Tibial artery (tissue), 4 donors: ENCODE data around the gene DYNLL2.
"Not testable (repeated sequence)": the region's sequence is repeated elsewhere in the genome, so short reads cannot be mapped to it uniquely, and the experiment has no call there.

ENCODE experiments used
- DNase-seq, 2 donors: peaks; one replicate each; pipeline ENCODE4 v3.0.0-alpha.2; 2019
- H3K27ac ChIP-seq, 2 donors: fragments of 200-600 bp; sonication (generic) in 1 of 2; 1 replicate in 1 of 2; 2 replicates in 1 of 2; pipeline ENCODE4 v1.5.1; 2018 to 2019; ENCODE audit warnings: mild to moderate bottlenecking in 1 of 2
- H3K27me3 ChIP-seq, 2 donors: fragments of 200-600 bp; sonication (generic) in 1 of 2; one replicate each; pipeline versions ENCODE4 v1.5.1 to v1.6.0; 2016 to 2019
- H3K36me3 ChIP-seq, 3 donors: fragments of 200-600 bp; sonication (generic) in 2 of 3; one replicate each; pipeline ENCODE4 v1.5.1; 2016 to 2019; ENCODE audit warnings: mild to moderate bottlenecking in 2 of 3
- H3K4me1 ChIP-seq, 4 donors: fragments of 200-600 bp; sonication (generic) in 2 of 4; 1 replicate in 3 of 4; 2 replicates in 1 of 4; pipeline ENCODE4 v1.5.1; 2016 to 2019
- H3K4me3 ChIP-seq, 2 donors: fragments of 200-600 bp; sonication (generic) in 1 of 2; 1 replicate in 1 of 2; 2 replicates in 1 of 2; pipeline ENCODE4 v1.5.1; 2018 to 2019; ENCODE audit warnings: mild to moderate bottlenecking in 2 of 2
- H3K9me3 ChIP-seq, 3 donors: fragments of 200-600 bp; sonication (generic) in 1 of 3; one replicate each; pipeline ENCODE4 v1.5.1; 2016 to 2019
- intact Hi-C: fragments of 100-400 bp; cut with DNase I; formaldehyde crosslinking; loops from one replicate; pipeline ENCODE4 v1.15.0; 2023; ENCODE audit warnings: low total_unique reads
- TF ChIP-seq, protein P1 (sequence below), 2 experiments: fragments of 200-600 bp in 1 of 2; fragments of 450-650 bp in 1 of 2; IDR thresholded peaks; one replicate each; pipeline ENCODE4 v1.5.1; 2017 to 2019; ENCODE audit warnings: antibody characterized with exemption in 2 of 2, mild to moderate bottlenecking in 1 of 2, moderate library complexity in 1 of 2

The DYNLL2 gene

DNA sequence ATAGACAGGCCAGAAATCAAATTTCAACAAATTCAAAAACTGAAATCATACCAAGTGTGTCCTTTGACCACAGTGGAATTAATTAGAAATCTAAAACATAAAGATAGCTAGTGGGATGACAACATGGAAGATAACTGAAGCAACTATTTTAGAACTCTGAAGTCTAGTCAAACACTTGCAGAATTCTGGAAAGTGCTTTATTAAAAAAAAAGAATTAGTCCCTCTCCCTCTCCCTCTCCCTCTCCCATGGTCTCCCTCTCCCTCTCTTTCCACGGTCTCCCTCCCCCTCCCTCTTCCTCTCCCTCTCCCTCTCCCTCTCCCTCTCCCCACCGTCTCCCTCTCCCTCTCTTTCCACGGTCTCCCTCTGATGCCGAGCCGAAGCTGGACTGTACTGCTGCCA lies 58.3 kb downstream of the DYNLL2 start:
- Histone ChIP-seq H3K4me3 (no peak overlapping the region), H3K36me3 (no peaks in the 10 kb centered on the region), H3K27me3 (peaks cover 0 to 3% of the 10 kb centered on the region in 2 donors), H3K9me3 (peaks cover 0 to 16% (median 14%) of the 10 kb centered on the region in 3 donors), H3K27ac (no peak overlapping the region), H3K4me1 (no peaks in the 10 kb centered on the region)
- intact Hi-C loops: no loop called here
- TF ChIP-seq, protein P1, sequence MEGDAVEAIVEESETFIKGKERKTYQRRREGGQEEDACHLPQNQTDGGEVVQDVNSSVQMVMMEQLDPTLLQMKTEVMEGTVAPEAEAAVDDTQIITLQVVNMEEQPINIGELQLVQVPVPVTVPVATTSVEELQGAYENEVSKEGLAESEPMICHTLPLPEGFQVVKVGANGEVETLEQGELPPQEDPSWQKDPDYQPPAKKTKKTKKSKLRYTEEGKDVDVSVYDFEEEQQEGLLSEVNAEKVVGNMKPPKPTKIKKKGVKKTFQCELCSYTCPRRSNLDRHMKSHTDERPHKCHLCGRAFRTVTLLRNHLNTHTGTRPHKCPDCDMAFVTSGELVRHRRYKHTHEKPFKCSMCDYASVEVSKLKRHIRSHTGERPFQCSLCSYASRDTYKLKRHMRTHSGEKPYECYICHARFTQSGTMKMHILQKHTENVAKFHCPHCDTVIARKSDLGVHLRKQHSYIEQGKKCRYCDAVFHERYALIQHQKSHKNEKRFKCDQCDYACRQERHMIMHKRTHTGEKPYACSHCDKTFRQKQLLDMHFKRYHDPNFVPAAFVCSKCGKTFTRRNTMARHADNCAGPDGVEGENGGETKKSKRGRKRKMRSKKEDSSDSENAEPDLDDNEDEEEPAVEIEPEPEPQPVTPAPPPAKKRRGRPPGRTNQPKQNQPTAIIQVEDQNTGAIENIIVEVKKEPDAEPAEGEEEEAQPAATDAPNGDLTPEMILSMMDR (IDR thresholded peaks at IDR 0.05): no peak
- no peak for DNase-seq

DNA sequence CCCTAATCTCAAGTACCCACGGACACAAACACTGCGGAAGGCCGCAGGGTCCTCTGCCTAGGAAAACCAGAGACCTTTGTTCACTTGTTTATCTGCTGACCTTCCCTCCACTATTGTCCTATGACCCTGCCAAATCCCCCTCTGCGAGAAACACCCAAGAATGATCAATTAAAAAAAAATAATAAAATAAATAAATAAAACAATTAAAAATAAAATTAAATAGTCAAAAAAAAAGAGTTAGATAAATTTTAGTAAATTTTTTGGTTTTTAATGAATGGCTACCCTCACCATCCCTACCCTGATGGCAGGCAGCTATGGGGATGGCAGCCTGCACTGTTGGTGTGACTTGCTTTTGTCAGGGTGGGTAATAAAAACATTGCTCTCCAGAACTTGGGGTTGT lies 60.1 kb downstream of the DYNLL2 start:
- H3K27ac ChIP-seq, H3K4me3 ChIP-seq, H3K27me3 ChIP-seq, H3K4me1 ChIP-seq, H3K36me3 ChIP-seq, intact Hi-C loops, DNase-seq: not testable (repeated sequence)
- H3K9me3 ChIP-seq: peaks cover 0 to 16% (median 14%) of the 10 kb centered on the region in 3 donors

DNA sequence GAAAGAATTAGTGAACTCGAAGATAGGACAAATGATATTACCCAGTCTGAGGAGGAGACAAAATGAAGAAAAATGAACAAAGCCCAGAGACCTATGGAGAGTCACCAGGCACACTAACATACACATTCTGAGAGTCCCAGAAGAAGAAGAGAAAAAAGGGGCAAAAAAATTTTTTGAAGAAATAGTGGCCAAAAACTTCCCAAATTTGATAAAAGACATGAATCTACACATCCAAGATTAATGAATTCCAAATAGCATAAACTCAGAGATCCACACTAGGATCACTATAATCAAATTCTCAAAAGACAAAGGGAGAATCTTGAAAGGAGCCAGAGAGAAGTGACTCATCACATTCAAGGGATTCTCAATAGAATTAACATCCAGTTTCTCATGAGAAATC lies 61.6 kb downstream of the DYNLL2 start:
- H3K27me3 ChIP-seq: no peaks in the 10 kb centered on the region
- TF ChIP-seq, protein P1 (IDR thresholded peaks at IDR 0.05): no peak
- H3K4me3 ChIP-seq: no peak overlapping the region
- no peak for DNase-seq
- intact Hi-C loops: no loop called here
- H3K36me3 ChIP-seq: no peaks in the 10 kb centered on the region
- no peaks in the 10 kb centered on the region for H3K4me1 ChIP-seq
- peaks cover 0 to 16% (median 14%) of the 10 kb centered on the region in 3 donors for H3K9me3 ChIP-seq
- H3K27ac ChIP-seq: no peak overlapping the region
